Left ventricle myocardium inferior (tissue), 1 donor: ENCODE data around the gene CMTM3. TPM values are rescaled to one million over a fixed set of nuclear protein-coding genes. Genes with fewer than 3 reads are reported as not detected.
A peak's percentile ranks its signal among the peaks of the same experiment; 100 is the strongest.

Experiments used
- DNase-seq: peaks from one replicate; pipeline ENCODE4 v3.0.0-alpha.2; 2020
- H3K27ac ChIP-seq: fragments of 200-600 bp; replicated peaks from 2 replicates; pipeline ENCODE4 v1.8.0; 2021
- H3K27me3 ChIP-seq: fragments of 200-600 bp; 2 replicates; pipeline ENCODE4 v1.8.0; 2021; ENCODE audit warnings: low read depth
- H3K36me3 ChIP-seq: fragments of 200-600 bp; 2 replicates; pipeline ENCODE4 v1.8.0; 2021
- H3K4me1 ChIP-seq: fragments of 200-600 bp; 2 replicates; pipeline ENCODE4 v1.8.0; 2021
- H3K4me3 ChIP-seq: fragments of 200-600 bp; 2 replicates; pipeline ENCODE4 v1.8.0; 2021; ENCODE audit warnings: mild to moderate bottlenecking, moderate library complexity
- H3K9me3 ChIP-seq: fragments of 200-600 bp; replicated peaks from 2 replicates; pipeline ENCODE4 v1.8.0; 2021
- CTCF ChIP-seq: fragments of 200-600 bp; IDR thresholded peaks from 2 replicates; pipeline ENCODE4 v1.8.0; 2021; ENCODE audit warnings: antibody characterized with exemption, mild to moderate bottlenecking, borderline replicate concordance
- intact Hi-C: fragments of 100-400 bp; cut with micrococcal nuclease; formaldehyde crosslinking; loops from one replicate; pipeline ENCODE4 v1.11.0; 2022
- total RNA-seq: library from RNA; stranded (reverse); fragmentation: NEBNext Ultra II Directional; extraction: Animal tissue kit (Norgen Biotek cat#: 25700); gene quantifications from one replicate; pipeline ENCODE4 v1.2.1, GENCODE V29; 2021
- donor health status: DM: no; HTN: yes; CAD: no; lungs with severe emphysema.

CMTM3 gene
- total RNA-seq, 1 donor from 2014 or later: 8.3 TPM

DNA sequence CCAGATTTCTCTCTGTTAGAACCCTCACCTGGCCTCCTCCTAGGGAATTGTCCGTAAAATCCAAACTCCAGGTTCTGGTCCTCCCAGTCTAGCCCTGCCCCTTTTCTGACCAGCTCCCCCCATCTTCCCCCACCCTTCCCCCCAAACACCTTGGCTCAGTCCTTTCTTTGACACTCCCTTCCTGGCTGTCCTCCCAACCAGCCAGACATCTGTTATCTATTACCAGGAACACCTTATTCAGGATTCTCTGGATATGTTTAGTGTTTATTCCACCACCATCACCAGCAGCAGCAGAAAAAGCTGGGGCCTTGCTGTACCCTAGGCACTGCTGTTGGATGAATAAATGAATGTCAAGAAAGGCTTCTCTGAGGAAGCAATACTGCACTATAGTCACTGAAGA, 4.0 kb upstream of the CMTM3 start:
- no peak for TF ChIP-seq CTCF
- Histone ChIP-seq H3K27me3 (no peaks in the 10 kb centered on the region), H3K4me1 (peaks cover 21% of the 10 kb centered on the region), H3K36me3 (no peaks in the 10 kb centered on the region), H3K9me3 (no peaks in the 10 kb centered on the region), H3K4me3 (no peak overlapping the region), H3K27ac (no peak overlapping the region)
- DNase-seq: no peak
- intact Hi-C loops: loop anchor here (10.0 kb wide), 1 partner anchor 46 kb away; the partner anchor contains the start of genes CKLF and TK2

- no peaks in the 10 kb centered on the region for H3K27me3 ChIP-seq
- intact Hi-C loops: loop anchor here (10.0 kb wide), 1 partner anchor 47 kb away; the partner anchor contains the start of genes CKLF and TK2
- no peak for TF ChIP-seq CTCF
- H3K27ac ChIP-seq: no peak overlapping the region
- DNase-seq: no peak
- no peaks in the 10 kb centered on the region for H3K36me3 ChIP-seq
- peaks cover 31% of the 10 kb centered on the region for H3K4me1 ChIP-seq
- no peak overlapping the region for H3K4me3 ChIP-seq
- no peaks in the 10 kb centered on the region for H3K9me3 ChIP-seq
Measured at GRCh38 chr16:66601471-66601870, 3.0 kb upstream of the CMTM3 start.

- H3K27ac ChIP-seq: peak overlapping the region; percentile 97
- intact Hi-C loops: loop anchor here (10.0 kb wide), 1 partner anchor 49 kb away; the partner anchor contains the start of genes CKLF and TK2
- no peak for TF ChIP-seq CTCF
- no peaks in the 10 kb centered on the region for H3K36me3 ChIP-seq
- H3K4me3 ChIP-seq: peak overlapping the region; percentile 88
- no peaks in the 10 kb centered on the region for H3K9me3 ChIP-seq
- DNase-seq: peak; percentile 64
- H3K4me1 ChIP-seq: peaks cover 45% of the 10 kb centered on the region
- no peaks in the 10 kb centered on the region for H3K27me3 ChIP-seq
Measured at GRCh38 chr16:66603537-66604375, 748 bp upstream of the CMTM3 start.

- H3K4me1 ChIP-seq: peaks cover 50% of the 10 kb centered on the region
- no peak for TF ChIP-seq CTCF
- peak; percentile 74 for DNase-seq
- H3K9me3 ChIP-seq: no peaks in the 10 kb centered on the region
- peak overlapping the region; percentile 97 for H3K27ac ChIP-seq
- intact Hi-C loops: loop anchor here (10.0 kb wide), 1 partner anchor 51 kb away; the partner anchor contains the start of genes CKLF and TK2
- peaks cover 11% of the 10 kb centered on the region for H3K36me3 ChIP-seq
- peak overlapping the region; percentile 88 for H3K4me3 ChIP-seq
- H3K27me3 ChIP-seq: no peaks in the 10 kb centered on the region
Measured at GRCh38 chr16:66605177-66605978, 874 bp downstream of the CMTM3 start.

- Histone ChIP-seq H3K27ac (peak overlapping the region; percentile 97), H3K4me3 (peak overlapping the region; percentile 88), H3K4me1 (peaks cover 50% of the 10 kb centered on the region), H3K9me3 (no peaks in the 10 kb centered on the region), H3K27me3 (no peaks in the 10 kb centered on the region), H3K36me3 (peaks cover 18% of the 10 kb centered on the region)
- TF ChIP-seq CTCF: no peak
- intact Hi-C loops: loop anchor here (10.0 kb wide), 1 partner anchor 51 kb away; the partner anchor contains the start of genes CKLF and TK2
- no peak for DNase-seq
Measured at GRCh38 chr16:66605979-66606751, 1.7 kb downstream of the CMTM3 start.
